NCI-H2107 (cell line): Measurements from ENCODE around the gene NXPH1.
"Not testable (repeated sequence)": the region's sequence is repeated elsewhere in the genome, so short reads cannot be mapped to it uniquely, and the experiment has no call there.

ENCODE experiments used
- DNase-seq: peaks from one replicate; lab custom pipeline; 2025; lab: John Stamatoyannopoulos, UW

The NXPH1 gene

DNA sequence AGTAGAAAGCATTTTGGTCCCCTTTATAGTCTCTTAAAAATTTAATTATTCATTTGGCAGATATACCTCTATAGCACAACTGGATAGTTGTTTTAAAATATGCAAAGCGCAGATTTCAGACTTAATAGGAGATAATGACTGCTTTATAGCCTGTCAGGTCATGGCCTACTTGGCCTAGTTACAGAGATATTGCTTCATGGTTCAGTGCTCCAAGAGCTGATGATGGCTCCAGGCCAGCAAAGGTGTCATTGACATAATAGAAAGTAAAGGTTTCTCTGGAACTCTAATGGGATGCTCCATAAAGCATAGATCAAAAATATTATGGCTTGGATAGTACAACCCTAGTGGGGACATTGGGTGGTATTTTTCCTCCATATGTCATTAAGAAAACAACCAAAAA is 285.7 kb downstream of the NXPH1 start:
- no peak for DNase-seq

DNA sequence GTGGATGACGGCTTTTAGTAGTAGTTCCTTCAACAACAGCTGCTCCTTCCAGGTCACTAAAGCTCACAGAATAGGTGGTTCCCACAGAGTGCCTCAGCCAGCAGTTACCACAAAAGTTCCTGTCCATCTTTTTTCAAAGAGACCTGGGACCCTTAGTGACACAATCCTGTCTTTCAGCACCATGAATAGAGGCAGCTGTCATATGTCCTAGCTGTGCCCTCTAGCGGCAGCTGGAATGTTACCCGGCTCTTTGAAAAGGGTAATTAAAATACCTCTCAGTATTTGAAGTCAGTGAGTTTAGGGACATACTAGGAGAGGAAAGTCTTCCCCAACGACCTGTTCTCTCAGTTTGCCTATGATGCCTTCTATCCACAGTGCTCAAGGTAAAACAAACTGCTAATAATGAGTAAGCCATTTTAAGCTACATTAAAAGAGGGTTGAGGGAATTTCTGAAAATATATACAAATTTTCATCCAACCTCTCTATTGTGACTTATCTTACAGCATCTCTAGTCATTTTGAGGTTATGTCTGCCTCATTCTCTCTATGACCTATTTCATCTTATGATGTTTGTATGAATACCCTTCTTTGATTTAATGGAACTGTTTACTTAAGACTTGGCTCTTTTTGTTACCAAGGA is 290.8 kb downstream of the NXPH1 start:
- DNase-seq = peak; percentile 56

DNA sequence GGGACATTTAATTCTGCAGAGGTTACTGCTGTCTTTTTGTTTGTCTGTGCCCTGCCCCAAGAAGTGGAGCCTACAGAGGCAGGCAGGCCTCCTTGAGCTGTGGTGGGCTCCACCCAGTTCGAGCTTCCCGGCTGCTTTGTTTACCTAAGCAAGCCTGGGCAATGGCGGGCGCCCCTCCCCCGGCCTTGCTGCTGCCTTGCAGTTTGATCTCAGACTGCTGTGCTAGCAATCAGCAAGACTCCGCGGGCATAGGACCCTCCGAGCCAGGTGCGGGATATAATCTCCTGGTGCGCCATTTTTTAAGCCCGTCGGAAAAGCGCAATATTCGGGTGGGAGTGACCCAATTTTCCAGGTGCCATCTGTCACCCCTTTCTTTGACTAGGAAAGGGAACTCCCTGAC is 298.3 kb downstream of the NXPH1 start:
- DNase-seq = not testable (repeated sequence)

DNA sequence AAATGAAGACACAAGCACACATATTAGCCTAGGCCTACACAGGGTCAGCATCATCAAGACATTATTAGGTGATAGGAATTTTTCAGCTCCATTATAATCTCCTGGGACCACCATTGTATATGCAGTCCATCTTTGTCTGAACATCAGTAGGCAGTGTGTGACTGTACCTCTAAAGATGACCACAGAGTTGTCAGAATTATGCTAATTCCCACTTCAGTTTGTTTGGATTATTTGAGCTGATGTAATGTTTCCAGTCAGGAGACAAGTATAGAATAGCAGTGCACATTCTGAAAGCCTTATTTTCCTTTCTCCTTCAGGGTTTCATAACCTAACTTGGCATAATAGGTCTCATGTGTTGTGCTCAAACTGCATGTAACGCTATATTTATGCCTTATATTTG is 306.4 kb downstream of the NXPH1 start:
- DNase-seq = no peak

DNA sequence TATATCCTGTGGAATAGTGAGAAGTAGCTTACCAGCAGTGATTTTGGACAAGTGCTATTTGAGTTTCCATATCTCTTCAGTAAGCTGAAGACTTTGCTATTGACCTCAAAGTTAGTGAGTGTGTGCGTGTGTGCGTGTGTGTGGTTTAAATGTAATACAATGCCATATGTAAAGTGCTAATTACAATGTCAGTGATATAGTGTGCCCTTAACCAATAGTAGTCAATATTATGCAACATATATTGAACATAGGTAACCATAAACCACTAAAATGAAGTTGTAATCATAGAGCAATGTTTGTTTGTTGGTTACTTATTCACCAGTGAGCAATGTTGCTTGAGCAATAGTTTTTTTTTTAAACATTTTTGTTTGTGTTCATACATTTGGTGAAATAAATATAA is 309.4 kb downstream of the NXPH1 start:
- DNase-seq = no peak

DNA sequence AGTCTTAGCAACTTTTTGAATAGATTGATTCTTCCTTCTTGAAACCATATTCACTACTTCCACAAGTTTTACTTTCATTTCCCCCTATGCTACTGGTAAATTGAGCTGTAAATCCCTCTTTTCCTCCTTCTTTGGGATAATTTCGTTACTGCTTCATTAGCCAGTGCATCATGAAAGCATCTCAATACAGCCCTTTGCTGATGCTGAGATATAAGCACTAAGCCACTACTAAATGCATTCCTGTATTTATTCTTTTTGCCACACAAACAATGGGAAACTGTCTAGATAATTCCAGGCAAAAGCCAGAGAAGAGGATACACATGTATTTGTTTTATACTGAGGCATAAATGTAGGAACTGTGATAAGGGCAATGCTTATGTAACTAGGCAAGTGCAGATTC is 313.9 kb downstream of the NXPH1 start:
- DNase-seq = no peak

DNA sequence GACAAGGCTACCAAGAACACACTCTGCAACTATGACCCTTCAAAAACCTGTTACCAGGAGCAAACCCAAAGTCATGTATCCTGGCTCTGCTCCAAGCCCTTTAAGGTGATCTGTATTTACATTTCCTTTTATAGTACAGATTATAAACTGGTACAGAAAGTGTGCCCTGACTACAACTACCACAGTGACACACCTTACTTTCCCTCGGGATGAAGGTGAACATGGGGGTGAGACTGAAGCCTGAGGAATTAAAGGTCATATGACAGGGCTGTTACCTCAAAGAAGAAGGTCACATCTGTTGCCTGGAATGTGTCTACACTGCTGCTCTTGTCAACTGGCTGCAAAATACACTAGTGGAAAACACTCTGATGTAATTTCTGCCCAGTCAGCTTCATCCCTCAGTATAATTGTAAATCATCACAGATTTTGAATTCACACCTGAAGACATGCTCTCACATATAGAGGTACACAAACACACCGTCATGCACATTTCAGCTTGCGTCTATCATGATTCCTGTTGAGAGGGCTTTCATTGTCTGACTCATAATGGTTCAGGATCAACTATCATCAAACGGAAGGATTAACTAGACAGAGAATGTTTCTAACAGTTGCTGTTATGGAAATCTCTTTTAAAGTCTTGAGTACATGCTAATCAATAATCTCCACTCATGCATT is 318.3 kb downstream of the NXPH1 start:
- no peak for DNase-seq

DNA sequence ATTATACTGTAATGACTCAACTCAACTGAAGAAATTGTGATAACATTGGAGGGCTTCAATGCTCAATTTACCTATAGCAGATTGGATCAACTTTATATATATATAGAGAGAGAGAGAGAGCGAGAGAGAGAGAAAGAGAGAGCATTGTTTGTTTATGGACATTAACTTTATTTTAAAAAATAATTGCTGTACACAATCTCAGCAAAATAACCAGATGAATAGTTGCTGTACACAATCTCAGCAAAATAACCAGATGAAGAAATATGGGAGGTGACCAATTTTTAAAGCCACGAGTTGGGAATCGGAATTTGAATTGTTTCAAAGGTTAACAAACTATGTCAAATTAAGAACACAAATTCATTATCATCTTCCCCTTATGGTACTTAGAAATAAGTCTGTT is 319.9 kb downstream of the NXPH1 start:
- no peak for DNase-seq

DNA sequence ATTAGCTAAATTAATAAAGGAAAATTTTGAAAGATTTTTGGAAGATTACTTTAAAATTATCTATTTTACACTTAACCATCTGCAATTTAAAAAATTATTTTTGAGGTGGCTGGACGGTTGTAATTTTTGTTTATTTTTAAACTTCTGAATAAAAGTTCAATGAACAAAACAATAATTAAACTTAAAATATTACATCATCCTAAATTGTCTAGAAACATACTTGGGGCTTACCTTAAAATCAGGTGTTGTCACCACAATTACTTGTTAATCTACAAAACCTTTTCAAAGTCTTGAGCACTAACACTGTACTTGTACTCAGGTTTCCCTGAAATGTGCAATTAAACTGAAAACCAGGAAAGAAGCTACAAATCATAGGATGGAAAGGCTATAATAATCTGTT is 328.3 kb downstream of the NXPH1 start:
- DNase-seq = no peak

DNA sequence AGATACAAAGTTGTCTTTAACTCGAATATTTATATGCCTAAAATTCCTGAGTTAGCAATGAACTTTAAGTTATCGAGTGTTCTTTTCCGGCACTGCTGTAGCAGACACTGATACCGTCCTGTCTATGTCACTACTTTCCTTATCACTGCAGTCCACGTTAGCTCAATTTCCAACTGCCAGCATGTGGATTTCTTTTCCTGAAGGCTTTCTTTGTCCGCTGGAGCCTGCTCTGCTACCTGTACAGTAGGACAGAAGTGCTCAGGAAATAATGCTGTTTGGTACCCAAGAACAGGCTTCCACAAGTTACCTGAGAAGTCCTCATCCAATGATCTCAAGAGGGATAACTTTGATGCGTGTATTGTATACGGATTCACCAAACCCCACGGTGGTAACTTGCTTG is 329.4 kb downstream of the NXPH1 start:
- DNase-seq = no peak

DNA sequence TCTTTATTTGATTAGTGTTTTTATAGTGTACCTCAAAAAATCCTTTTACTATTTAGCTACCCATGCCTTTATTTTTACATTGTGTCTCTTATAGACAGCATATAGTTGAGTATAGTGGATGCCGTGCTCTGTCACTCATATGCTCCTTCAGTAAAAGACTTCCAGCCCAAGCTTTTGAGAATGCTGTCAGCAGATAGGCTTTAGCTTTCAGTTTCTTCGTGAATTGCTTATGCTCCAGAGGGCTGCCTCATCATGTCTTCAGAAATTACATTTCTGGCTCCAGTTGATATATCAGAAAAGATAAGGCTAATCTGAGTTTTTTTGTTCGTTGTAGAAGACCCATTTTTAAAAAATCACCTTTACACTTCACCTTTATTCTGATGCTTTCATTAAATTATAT is 332.0 kb downstream of the NXPH1 start:
- DNase-seq = no peak

DNA sequence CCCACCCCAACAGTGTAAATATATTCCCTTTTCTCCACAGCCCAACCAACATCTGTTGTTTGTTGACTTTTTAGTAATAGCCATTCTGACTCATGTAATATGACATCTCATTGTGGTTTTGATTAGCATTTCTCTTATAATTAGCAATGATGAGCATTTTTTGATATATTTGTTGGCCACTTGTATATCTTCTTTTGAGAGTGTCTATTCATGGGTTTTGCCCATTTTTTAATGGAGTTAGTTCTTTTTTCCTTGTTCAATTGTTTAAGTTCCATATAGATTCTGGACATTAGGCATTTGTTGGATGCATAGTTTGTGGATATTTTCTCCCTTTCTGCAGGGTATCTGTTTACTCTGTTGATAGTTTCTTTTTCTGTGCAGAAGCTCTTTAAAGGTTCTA is 340.1 kb downstream of the NXPH1 start:
- DNase-seq = no peak

DNA sequence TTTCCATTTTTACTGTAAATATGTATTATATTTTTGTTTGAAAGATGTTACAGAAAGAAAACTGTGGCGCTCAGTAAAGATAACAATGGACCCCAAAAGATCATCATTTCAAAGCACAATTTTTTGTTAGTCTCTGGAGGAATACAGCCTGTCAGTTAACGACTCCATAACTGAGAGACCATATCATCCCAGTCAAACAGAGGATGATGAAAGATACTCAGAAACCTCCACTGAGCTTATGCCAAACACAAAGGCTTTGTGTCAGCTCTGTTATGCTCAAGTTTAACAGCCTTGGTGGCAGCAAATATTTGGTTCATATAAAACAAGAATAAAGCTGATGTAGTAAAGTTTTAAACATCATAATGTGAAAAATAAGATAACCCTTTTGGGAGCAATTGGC is 345.1 kb downstream of the NXPH1 start:
- DNase-seq = no peak

DNA sequence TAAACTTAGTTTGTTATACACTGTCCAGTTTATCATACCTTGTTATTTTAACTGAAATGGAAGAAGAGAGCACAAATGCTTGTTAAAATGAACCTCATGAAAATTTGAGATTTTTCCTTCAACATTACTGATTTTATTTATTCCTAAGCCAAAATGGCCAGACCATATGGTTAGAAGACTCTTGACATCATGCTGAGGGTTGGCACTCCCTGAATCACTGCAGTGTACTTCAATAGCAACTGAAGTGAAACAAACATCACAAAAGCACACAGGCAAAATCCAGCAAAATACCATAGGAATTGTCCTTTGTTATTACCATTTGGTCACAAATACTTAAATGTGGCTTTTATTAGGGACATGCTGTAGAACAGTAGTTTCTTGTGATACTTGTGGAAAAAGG is 347.8 kb downstream of the NXPH1 start:
- DNase-seq = no peak

DNA sequence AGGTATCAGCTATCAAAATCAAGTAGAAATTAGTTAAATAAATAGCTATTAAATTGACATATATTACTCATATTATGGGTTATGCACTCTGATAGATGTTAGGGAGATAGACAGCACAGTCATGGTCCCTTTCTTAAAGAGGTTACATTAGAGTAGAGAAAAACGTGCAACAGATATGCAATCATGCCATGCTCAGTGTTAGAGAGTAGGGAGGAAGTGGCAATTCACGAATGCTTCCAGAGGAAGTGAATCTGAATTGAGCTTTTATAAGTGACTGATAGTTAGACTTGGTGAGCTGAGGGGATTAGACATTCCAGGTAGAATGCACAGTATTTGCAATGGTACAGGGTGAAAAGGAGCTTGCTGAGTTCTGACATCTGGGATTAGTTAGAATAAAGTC is 349.8 kb downstream of the NXPH1 start:
- DNase-seq = no peak

DNA sequence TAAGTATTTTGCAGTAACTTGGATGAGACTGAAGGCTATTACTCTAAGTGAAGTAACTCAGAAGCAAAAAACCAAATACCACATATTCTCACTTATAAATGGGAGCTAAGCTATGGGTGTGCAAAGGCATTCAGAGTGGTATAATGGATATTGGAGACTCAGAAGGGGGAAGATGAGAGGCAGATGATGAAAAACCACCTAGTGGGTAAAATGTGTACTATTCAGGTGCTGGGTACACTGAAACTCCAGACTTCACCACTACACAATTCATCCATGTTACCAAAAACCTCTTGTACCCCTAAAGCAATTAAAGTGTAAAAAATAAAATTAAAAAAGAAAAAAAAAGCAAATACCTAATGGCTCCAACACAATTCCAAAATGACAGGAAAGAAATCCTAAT is 351.7 kb downstream of the NXPH1 start:
- no peak for DNase-seq

DNA sequence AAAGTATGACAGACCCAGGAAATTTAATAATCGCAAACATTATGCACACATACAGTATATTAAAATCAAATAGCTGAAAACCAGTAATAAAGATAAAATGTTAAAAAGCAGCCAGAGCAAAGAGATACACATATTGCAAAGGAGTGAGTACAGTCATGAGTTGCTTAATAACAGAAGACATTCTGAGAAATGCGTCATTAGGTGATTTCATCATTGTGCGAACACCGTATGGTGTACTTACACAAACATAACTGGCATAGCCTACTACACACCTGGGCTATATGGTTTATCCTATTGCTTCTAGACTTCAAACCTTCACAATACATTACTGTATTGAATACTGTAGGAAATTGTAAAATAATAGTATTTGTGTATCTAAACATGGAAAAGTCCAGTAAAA is 367.6 kb downstream of the NXPH1 start:
- no peak for DNase-seq
